Fibroblast of the conjunctiva (primary cell): ENCODE results near the gene ARMH4.
"Not testable (repeated sequence)": the region's sequence is repeated elsewhere in the genome, so short reads cannot be mapped to it uniquely, and the experiment has no call there.

Source experiments
- DNase-seq: peaks from one replicate; pipeline ENCODE4 v3.0.0-alpha.2; 2010; ENCODE audit warnings: low read depth

ARMH4 gene

DNA sequence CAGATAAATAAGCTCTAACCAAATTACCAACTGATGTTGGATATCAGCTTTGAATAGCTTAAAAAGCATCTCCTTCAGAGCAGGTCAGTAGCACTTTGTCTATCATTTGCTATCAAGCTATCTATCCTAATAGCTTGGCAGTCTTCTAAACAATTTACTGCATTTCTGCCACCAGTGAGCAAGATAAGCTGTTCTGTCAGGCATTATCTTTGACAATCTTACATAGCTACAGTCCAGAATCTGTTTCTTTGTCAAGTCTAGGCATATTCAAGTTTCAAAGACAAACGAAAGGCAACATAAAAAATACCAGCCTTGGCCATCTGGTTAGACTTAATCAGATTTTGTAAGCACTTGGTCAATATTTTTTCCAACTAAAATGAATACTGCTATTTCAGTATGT lies 5.6 kb downstream of the ARMH4 start:
- no peak for DNase-seq

- no peak for DNase-seq
These were observed 6.1 kb downstream of the ARMH4 start for GRCh38 chr14:58145936-58146335.

- no peak for DNase-seq
These were observed 8.9 kb downstream of the ARMH4 start for GRCh38 chr14:58143106-58143505.

- no peak for DNase-seq
These were observed 10.1 kb downstream of the ARMH4 start for GRCh38 chr14:58141893-58142292.

DNA sequence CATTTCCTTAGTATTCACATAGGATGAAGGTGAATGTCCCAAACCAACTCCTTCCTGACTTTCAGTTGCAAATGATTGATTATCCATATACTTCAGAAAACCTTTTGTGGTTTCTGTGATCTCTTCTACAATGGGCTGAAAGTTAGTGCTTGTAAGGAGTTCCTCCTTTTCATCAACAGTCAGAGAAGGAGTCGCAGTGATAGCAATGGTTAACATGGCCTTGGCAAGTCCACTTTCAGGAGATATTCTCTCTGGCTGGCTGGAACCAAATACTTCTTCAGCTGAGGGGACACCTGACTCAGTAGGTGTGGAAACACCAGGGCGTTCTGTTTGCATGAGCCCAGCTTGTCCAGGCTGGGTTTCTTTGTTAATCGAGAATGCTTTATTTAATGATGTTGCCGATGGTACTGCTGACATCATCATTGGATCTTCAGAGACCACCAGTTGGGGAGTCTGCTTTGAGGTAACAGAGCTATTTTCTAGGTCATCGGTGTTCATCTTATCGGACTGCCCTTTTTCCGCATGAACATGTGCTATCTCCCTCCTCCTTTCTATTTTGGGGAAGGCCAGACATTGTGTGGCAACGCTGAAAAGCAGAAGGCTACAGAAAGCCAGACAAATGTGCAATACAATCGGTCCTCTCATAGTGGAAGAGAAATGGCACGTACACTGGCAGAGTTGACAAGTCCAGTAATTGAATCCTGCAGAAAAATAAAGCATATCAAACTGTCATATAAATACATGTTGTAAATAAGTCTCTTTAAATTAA lies 13.1 kb downstream of the ARMH4 start:
- no peak for DNase-seq

- no peak for DNase-seq
These were observed 13.8 kb downstream of the ARMH4 start for GRCh38 chr14:58138031-58138713.

- no peak for DNase-seq
These were observed 18.3 kb downstream of the ARMH4 start for GRCh38 chr14:58133739-58134138.

DNA sequence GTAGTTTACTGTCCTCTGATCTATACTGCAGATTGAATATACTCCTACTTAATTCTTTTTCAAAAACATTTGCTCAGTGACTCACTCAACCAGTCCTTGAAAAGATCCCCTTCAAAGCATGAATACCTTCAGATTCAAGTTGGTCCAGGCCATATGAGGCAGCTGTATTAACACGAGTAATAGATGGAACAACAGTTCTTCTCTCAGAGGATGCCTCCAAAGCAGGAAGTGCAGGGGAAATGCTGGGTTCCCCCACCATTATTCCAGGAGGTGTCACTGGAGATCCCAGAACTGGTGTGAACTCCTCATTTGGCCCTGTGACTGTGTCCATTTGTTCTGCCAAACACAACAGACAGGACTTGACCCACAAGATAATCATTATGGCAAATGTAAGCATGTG lies 20.6 kb downstream of the ARMH4 start:
- DNase-seq, result no peak

- DNase-seq, result no peak
These were observed 21.8 kb downstream of the ARMH4 start for GRCh38 chr14:58130116-58130782.

- DNase-seq, result no peak
These were observed 22.8 kb downstream of the ARMH4 start for GRCh38 chr14:58129208-58129607.

GRCh38 chr14:58128416-58128815 lies 23.6 kb downstream of the ARMH4 start:
- DNase-seq, result no peak

GRCh38 chr14:58122546-58122945 lies 29.5 kb downstream of the ARMH4 start:
- not testable (repeated sequence) for DNase-seq

DNA sequence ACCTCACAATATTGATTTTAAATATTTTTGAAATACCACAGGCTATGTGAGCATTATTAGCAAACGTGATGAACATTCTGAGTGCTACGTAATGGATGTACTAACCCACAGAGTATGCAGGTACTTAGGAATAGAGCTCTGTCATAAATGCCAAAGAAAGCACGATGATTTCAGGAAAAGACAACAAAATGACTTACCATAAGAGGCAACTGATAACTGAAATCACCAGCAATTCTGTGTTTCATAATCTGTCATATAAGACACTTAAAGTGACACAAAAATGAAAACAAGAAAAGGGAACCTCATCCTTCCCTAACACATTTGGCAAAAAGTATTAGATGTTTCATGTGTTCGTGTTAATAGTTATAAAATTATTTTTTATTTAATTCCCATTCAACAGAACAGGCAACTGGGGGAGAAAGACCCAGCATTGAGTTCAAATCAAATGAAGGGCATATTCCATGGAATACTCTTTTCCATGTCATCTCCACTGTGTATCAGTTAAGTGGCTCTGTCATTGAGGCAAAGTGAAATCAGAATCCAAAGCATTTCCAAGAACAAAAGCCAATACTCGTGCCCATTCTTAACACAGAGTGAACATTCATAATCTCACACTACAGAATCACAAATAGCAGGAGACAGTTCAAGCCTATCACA lies 30.4 kb downstream of the ARMH4 start:
- no peak for DNase-seq

DNA sequence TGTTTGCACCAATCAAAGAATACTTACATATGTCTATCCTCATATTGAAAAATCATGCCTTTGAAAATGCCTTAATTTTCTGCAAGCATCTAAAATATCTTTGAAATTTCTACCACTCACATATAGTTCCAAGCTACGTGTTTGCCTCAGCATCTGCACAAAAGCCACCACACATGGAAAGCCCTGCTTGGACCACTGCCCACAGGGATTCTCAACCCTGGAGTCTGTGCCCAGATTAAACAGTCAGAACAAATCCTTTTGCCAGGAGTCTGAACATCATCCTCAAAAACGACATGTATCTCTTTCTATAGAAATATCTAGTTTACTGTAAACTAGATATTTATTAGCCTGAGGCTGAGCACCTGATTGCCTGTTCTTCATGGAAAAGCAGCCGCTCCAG lies 32.6 kb downstream of the ARMH4 start:
- no peak for DNase-seq

- no peak for DNase-seq
These were observed 33.8 kb downstream of the ARMH4 start for GRCh38 chr14:58118097-58118815.

GRCh38 chr14:58109744-58110143 lies 42.3 kb downstream of the ARMH4 start:
- no peak for DNase-seq

- DNase-seq, result no peak
These were observed 43.3 kb downstream of the ARMH4 start for GRCh38 chr14:58108717-58109116.

GRCh38 chr14:58107947-58108552 lies 44.0 kb downstream of the ARMH4 start:
- DNase-seq, result peak; percentile 66

- no peak for DNase-seq
These were observed 45.0 kb downstream of the ARMH4 start for GRCh38 chr14:58107041-58107440.

GRCh38 chr14:58106446-58106845 lies 45.6 kb downstream of the ARMH4 start:
- DNase-seq, result no peak

GRCh38 chr14:58104808-58105207 lies 47.2 kb downstream of the ARMH4 start:
- peak; percentile 18 for DNase-seq
